HG03159 (cell line): ENCODE data around the gene CNPY3.

Experiments
- ATAC-seq: cut with Tn5 transposase; IDR thresholded peaks from one replicate; pipeline ENCODE4 v1.9.1; 2021; ENCODE audit warnings: mild to moderate bottlenecking, moderate library complexity; ENCODE audit not compliant: unreplicated experiment

The CNPY3 gene

GRCh38 chr6:42978839-42979522, 49.7 kb downstream of the CNPY3 start, which contains the start of gene PEX6:
TSS of gene PEX6 (minus strand) at chr6:42979181. CDS start at chr6:42979150, 31 bp downstream.
- ATAC-seq: peak; percentile 88

GRCh38 chr6:42979523-42980177, 50.4 kb downstream of the CNPY3 start:
- peak; percentile 8 for ATAC-seq

- no peak for ATAC-seq
Measured at GRCh38 chr6:42981836-42982235, 52.6 kb downstream of the CNPY3 start.

- ATAC-seq: peak; percentile 92
Measured at GRCh38 chr6:42984001-42984923, 55.0 kb downstream of the CNPY3 start, which contains the start of gene PPP2R5D. TSS of gene PPP2R5D (plus strand) at chr6:42984570. CDS start at chr6:42984678, 108 bp downstream.

GRCh38 chr6:42984924-42985475, 55.7 kb downstream of the CNPY3 start:
- no peak for ATAC-seq

GRCh38 chr6:42987533-42988451, 58.5 kb downstream of the CNPY3 start:
- no peak for ATAC-seq

- no peak for ATAC-seq
Measured at GRCh38 chr6:42988486-42989020, 59.3 kb downstream of the CNPY3 start.
